Mucosa of descending colon (tissue), 3 donors: ENCODE measurements around the gene SPAG7. TPM values are rescaled to one million over a fixed set of nuclear protein-coding genes. Genes with fewer than 3 reads are reported as not detected.

Experiments
- ATAC-seq: fragments of 200-7000 bp; cut with Tn5 transposase; one replicate; pipeline ENCODE4 v1.9.1; 2020; ENCODE audit warnings: mild to moderate bottlenecking, moderate library complexity
- DNase-seq, 3 donors: peaks; one replicate each; pipeline ENCODE4 v3.0.0-alpha.2; 2020
- H3K36me3 ChIP-seq: fragments of 200-600 bp; one replicate; pipeline ENCODE4 v1.8.0; 2021; ENCODE audit warnings: low read depth, mild to moderate bottlenecking
- H3K4me1 ChIP-seq: fragments of 200-600 bp; one replicate; pipeline ENCODE4 v1.8.0; 2021; ENCODE audit warnings: low read depth, mild to moderate bottlenecking
- H3K4me3 ChIP-seq: fragments of 200-600 bp; one replicate; pipeline ENCODE4 v1.8.0; 2021; ENCODE audit warnings: mild to moderate bottlenecking
- H3K9me3 ChIP-seq: fragments of 200-600 bp; one replicate; pipeline ENCODE4 v1.8.0; 2021; ENCODE audit warnings: mild to moderate bottlenecking
- CTCF ChIP-seq: fragments of 200-600 bp; IDR thresholded peaks from one replicate; pipeline ENCODE4 v1.8.0; 2022; ENCODE audit warnings: antibody characterized with exemption, mild to moderate bottlenecking
- intact Hi-C, 2 donors: fragments of 100-400 bp; cut with DNase I in 1 of 2; cut with micrococcal nuclease in 1 of 2; formaldehyde crosslinking; loops; one replicate each; pipeline versions ENCODE4 v1.11.0 to v1.11.1; 2022; cut with DNase I, micrococcal nuclease
- total RNA-seq, 3 donors: library from RNA; stranded (reverse); fragmentation: NEBNext Ultra II Directional in 2 of 3; extraction: Animal tissue kit (Norgen Biotek cat#: 25700) in 2 of 3; gene quantifications; one replicate each; pipeline versions ENCODE4 v1.2.1 to v1.2.4, GENCODE V29; 2021 to 2023
- donor health status: DM: no; HTN: no; CAD: no; lungs with moderate emphysema.
- donor health status: DM: no; HTN: no; CAD: no.
- donor health status: DM: no; HTN: yes; CAD: no.

Gene SPAG7
- total RNA-seq, 3 donors from 2014 or later, result 41.3 to 54.0 (median 51.7) TPM

DNA sequence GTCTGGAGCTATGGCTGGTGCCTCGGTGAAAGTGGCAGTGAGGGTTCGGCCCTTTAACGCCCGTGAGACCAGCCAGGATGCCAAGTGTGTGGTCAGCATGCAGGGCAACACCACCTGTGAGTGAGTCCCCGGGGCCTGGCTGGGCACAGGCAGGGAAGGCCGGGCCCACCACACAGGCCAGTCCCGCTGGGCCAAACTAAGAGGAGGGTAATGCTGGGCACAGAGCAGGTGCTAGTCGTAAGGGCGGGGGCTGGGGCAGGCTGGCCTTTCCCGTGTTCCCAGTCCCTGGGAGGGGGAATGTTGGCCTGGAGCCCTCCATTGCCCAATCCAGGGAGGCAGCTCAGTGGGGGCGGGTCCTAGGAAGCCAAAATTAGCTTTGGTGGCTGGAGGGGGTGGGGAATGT is 32.6 kb upstream of the SPAG7 start:
- intact Hi-C loops, result no loop called here
- peaks cover 22% of the 10 kb centered on the region for H3K4me1 ChIP-seq
- H3K4me3 ChIP-seq, result no peak overlapping the region
- no peak for TF ChIP-seq CTCF
- DNase-seq (no peak), ATAC-seq (no peak)
- no peaks in the 10 kb centered on the region for H3K9me3 ChIP-seq
- peaks cover 13% of the 10 kb centered on the region for H3K36me3 ChIP-seq

DNA sequence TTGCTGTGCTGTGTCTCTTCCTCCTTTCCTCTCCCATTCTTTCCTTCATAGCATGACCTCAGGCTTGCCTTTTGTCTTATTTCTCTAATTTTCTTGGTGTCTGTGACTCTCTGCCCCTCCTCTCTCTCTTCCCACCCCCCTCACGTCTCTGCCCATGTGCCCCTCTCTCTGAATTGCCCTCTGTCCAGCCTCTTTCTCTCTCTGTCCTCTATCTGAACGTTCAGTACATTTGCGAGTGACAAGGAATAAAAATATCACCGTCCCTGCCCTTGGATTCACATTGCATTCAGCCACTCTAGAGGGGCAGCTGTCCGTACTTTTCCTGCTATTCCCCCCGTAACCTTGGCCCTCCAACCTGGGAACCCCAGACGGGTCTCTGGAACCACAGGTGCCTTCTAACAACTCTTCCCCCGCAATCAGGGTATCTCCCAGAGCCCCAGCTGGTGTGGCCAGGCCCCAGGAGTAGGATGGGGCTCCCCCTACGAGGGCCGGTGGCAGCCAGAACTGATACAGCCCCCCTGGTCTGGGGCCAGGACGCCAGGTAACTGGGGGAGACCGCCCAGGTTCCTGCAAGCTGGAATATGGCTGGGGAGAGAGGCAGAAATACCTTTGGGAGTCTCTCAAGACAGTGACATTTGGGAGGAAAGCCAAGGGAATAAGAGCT is 31.9 kb upstream of the SPAG7 start:
- no peaks in the 10 kb centered on the region for H3K9me3 ChIP-seq
- H3K4me3 ChIP-seq, result no peak overlapping the region
- TF ChIP-seq CTCF, result no peak
- ATAC-seq, result no peak
- peaks cover 22% of the 10 kb centered on the region for H3K4me1 ChIP-seq
- peaks cover 11% of the 10 kb centered on the region for H3K36me3 ChIP-seq
- intact Hi-C loops, result no loop called here
- DNase-seq, result no peak

DNA sequence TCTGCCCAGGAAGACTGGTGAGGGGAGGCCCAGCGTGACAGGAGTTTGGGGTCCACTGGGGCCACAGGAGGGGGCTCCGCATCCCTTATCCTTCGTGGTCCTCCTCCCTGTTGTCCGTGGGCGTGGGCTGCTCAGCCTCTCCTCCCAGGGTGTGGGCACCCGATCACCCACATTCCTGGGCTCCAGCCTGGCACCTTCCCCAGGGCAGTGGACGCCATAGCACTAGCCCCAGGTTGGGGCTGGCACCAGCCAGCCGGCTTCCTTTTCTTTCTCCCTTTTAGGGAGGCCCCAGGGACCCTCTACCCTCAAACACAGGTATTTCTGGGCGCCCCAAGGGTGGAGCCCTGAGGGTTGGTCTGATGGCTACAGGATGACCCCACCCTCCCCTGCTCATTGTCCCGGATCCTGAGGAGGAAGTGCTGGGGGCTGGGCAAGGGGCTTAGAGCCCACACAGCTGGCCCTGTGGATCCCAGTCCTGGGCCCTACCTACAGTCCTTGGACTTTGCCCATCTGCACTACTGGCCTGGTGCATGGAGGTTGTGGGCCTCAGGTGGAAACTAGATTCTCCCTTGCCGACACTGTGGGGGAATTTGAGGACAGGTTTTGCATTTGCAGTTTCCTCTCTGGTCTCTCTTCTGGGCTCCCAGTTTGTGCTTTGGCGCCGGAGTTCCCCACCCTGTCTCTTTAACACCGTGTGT is 31.3 kb upstream of the SPAG7 start:
- DNase-seq, result peak; percentile 73 to 81 (median 77)
- peaks cover 22% of the 10 kb centered on the region for H3K4me1 ChIP-seq
- peak overlapping the region; percentile 92 for H3K4me3 ChIP-seq
- ATAC-seq, result peak; percentile 54
- H3K36me3 ChIP-seq, result peaks cover 11% of the 10 kb centered on the region
- TF ChIP-seq CTCF, result no peak
- intact Hi-C loops, result no loop called here
- no peaks in the 10 kb centered on the region for H3K9me3 ChIP-seq

- Histone ChIP-seq H3K9me3 (no peaks in the 10 kb centered on the region), H3K4me3 (peak overlapping the region; percentile 92), H3K4me1 (peaks cover 22% of the 10 kb centered on the region), H3K36me3 (peaks cover 7% of the 10 kb centered on the region)
- TF ChIP-seq CTCF, result no peak
- intact Hi-C loops, result no loop called here
- peak in 2 of 3 donors; percentile 47 to 74 for DNase-seq
- ATAC-seq, result peak; percentile 12
Measured at GRCh38 chr17:4998027-4998731, 30.6 kb upstream of the SPAG7 start.

DNA sequence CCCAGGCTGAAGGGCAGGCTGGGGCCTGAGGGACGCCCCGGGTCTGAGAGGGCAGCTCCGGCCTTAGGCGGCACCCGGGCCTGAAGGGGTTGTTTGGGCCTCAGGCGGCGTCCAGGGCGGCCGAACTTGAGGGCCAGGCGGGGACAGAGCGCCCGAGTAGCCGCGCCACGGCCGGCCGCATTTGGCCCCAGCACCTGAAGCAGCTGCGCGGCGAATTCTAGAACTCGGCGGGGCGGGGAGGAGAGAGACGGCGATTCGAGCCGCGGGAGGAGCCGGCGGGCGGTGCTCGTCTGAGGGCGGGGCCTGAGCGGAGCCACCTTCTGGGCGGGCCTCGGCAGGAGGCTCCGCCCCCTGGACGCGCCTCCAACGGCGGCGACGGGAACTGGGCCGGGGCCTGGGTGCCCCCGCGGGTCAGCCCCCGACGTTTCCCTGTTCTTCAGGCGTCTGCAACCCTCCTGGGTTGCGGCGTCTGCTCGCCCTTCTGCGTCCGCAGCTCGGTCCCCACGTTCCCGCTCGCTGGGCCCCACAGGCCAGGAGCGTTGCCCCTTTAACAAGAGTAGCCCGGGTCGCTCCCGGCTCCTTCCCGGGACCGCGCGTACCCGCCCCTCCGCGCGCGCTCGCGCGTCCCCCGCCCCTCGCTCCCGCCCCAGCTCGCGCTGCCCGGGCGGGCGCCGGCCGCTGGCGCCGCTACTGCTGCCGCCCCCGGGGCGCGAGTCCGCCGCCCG is 29.8 kb upstream of the SPAG7 start, which contains the start of the genes INCA1 and KIF1C:
TSS of gene INCA1 (minus strand) at position 221 of the 725 bp plus-strand sequence. CDS start 3,085 bp downstream, outside the sequence.
TSS of gene KIF1C (plus strand) at position 649 of the 725 bp plus-strand sequence. CDS start 2,297 bp downstream, outside the sequence.
- intact Hi-C loops, result no loop called here
- Histone ChIP-seq H3K4me3 (peak within 1 kb of the TSS; percentile 92), H3K9me3 (no peaks in the 10 kb centered on the region), H3K36me3 (peaks cover 7% of the 10 kb centered on the region), H3K4me1 (peaks cover 22% of the 10 kb centered on the region)
- TF ChIP-seq CTCF, result no peak
- ATAC-seq (peak; percentile 94), DNase-seq (peak; percentile 94 to 96 (median 96))
